Measurements from ENCODE around the gene KLK12. TPM values are rescaled to one million over a fixed set of nuclear protein-coding genes. Genes with fewer than 3 reads are reported as not detected.
A peak's percentile ranks its signal among the peaks of the same experiment; 100 is the strongest.

Gene KLK12
- total RNA-seq, 1 donor from 2014 or later: not detected

DNA sequence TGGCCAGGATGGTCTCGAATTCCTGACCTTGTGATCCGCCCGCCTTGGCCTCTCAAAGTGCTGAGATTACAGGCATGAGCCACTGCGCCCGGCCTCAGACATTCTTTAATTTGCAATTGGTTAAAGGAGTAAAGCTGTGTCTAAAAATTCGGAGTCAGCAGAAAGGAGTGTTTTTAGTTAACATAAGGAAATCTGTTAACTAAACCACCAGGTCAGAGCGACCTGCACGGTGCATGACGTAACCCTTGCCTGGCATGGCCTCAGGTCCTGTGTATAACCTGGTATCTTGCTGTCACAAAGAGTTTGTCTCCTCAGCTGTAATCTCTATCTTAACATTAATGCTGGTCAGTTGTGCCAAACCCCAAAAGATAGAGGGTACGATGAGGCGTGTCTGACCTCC is 9.5 kb upstream of the KLK12 start:
- DNase-seq: no peak

GRCh38 chr19:51043497-51043896 is 8.7 kb upstream of the KLK12 start:
- DNase-seq: no peak

DNA sequence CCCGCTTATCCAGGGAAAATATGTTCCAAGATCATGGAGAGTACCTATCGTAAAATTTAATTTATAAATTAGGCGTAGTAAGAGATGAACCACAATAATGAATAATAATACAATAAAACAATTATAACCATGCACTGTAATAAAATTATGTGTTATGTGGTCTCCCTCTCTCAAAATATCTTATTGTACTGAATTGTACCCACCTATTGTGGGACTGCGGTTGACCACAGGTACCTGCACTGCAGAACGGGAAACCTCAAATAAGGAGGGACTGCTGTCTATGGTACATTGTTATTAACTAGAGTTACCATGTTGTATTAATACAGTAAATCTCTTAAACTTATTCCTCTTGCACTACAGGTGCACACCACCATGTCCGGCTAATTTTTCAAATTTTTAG is 5.3 kb upstream of the KLK12 start:
- no peak for DNase-seq

- DNase-seq: no peak
Observed at GRCh38 chr19:51036519-51036918, 1.7 kb upstream of the KLK12 start.

- no peak for DNase-seq
Observed at GRCh38 chr19:51031880-51032225, 2.9 kb downstream of the KLK12 start.

DNA sequence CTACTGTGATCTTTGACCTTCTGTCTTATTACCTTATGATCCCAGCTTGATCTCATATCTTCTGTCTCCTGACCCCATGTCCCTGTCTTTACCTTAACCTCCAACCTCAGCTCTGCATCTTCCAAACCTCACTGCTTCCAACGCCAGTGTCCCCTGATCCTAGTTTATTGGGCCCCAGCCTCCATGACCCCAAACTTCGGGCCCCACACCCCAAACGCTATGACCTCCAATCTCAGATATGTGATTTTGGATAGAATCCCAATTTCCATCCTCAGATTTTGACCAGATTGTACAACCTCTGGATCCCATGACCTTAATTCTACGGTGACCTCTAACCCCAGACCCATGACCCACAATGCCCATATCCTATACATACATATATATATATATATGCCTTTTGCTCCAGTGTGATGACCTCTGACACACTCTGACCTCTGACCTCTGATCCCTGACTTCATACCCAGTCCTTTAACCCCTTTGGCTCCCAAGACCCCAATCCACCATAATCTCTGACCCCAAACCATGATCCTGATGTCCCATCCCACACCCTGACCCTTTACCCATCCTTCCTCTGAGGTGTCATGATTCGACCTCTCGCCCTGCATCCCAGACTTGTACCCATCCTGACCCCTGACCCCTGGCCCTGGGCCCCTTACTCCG is 3.5 kb downstream of the KLK12 start:
- no peak for DNase-seq

- no peak for DNase-seq
Observed at GRCh38 chr19:51030631-51031030, 4.2 kb downstream of the KLK12 start.

GRCh38 chr19:51029718-51030117 is 5.1 kb downstream of the KLK12 start:
- DNase-seq: no peak

DNA sequence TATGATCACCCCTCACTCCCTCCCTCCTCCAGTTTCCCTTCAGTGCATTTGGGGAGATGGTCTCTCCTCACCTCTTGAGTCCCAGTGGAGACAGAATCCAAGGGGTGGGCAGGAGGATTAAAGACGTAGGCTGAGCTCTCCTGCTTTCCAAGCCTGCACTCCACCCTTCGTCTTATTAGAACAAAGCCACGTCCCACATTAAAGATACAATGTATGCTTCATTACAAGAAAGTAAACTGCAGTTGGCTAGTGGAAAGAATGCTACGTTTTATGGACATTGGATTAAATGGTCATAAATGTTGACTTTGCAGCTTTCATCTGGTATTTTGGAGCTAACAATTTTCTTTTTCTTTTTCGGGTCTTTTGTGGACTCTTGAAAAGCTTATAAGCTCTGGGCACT is 6.9 kb downstream of the KLK12 start:
- DNase-seq: no peak

DNA sequence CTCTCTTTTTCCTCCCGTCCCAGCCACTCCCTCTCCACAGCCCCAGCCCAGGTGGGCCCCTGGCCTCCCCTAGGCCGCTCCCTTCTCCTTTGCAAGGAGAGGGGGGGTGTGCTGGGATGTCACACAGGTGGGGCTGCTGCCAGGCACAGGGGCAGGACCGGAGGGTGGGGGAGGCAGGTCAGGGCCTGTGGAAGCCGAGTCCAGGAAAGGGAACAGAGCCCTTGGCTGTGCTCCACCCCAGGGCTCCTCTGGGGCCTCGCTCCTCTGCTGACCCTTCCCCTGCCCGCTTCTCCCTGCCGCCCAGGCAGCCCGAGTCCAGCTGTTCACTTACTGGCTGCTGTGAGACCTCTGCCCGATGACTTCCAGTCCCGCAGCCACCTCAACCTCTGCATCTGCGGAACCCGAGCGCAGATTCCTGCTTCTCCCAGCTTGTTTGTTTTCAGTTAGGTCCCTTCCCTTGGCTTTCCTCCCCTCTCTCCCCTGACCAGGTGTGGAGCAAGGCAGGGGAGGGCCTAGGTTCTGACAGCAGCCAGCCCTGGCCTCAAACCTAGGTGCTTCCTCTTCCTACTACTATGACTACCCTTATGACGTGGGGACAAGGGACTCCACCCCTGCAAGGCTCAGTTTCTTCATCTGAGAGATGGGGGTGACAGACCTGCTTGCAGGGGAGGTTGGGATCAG is 7.5 kb downstream of the KLK12 start:
- no peak for DNase-seq

GRCh38 chr19:51026554-51026831 is 8.3 kb downstream of the KLK12 start, which contains the start of gene KLK11:
KLK11 (minus strand) TSS chr19:51026616; CDS start chr19:51025631, 985 bp downstream.
- DNase-seq: no peak

DNA sequence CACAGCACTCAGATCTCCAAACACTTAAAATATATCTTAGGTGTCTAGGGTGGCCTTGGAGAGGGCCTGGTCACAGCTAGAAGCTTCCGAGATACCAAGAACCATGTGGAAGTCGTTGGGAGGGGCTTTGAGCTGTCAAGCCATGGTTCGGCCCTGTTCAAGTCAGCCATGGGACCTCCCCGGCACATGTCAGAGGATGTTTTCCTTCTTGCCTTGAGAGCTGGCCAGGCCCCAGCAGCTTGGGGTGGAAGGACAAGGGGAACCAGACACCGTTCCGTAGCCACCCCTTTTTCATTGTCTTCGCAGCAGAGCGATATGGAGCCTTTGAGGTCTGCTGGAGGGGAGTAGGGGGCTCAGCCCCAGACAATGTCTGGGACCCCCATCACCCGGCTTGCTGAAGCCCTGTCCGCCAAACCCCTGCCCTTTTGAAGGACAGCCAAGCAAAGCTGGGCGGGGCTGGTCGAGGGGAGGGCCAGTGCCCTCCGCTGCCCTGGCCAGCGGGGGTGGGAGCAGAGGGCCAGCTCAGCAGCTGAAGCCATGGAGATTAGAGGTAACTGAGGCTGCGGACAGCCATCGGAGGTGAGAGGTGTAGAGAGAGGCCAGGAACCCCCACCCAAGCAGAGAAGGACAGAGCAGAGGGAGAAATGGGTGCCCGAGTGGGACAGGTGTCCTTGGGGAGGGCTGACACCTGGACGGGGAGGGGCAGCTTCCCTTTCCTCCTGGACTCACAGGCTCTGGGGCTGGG is 8.8 kb downstream of the KLK12 start:
- DNase-seq: no peak

DNA sequence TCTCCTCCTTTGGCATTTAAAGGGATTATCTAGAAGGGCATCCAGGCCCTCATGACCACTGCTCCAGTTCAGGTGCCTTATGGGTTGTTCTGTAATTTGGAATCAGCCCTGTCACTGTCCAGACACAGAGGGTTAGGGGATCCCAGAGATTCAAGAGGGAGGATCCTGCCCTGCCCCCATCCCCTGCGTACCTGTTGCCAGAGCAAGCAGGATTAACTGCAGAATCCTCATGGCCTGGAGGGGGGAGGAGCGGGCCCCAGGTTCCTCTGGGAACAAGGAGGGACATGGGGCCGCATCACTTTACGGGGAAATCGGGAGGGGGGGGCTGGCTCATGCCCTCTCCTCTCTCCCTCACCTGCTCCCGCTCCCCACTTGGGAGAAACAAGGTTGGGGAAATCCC is 9.4 kb downstream of the KLK12 start:
- DNase-seq: no peak

- DNase-seq: no peak
Observed at GRCh38 chr19:51024924-51025323, 9.9 kb downstream of the KLK12 start.

GRCh38 chr19:51023946-51024345 is 10.9 kb downstream of the KLK12 start:
- no peak for DNase-seq

- no peak for DNase-seq
Observed at GRCh38 chr19:51022526-51022925, 12.3 kb downstream of the KLK12 start.

DNA sequence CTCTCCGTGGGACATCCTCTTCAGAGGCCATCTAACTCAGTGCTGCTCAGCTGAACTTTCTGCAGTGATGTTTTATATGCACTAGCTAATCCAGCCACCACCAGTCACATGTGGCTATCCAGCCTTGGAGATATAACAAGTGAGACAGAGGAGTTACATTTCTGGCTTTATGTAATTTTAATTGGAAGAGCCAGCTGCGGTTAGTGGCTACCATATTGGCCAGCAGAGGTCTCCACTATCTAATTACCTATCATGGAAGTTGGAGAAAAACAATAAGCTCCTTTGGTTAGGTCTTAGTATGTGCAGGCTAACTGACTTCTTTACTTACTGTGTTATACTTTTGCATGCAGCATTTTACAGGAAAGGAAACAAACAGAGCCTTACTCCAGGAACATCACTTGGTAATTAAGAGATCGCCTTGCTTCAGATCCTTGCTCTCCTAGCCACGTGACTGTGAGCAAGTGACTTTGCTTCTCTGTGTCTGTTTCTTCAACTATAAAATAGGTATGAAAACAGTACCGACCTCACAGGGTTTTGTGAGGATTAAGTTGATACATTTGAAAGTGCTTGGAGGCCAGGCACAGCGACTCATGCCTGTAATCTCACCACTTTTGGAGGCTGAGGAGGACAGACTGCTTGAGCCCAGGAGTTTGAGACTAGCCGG is 13.7 kb downstream of the KLK12 start:
- DNase-seq: peak; percentile 68

DNA sequence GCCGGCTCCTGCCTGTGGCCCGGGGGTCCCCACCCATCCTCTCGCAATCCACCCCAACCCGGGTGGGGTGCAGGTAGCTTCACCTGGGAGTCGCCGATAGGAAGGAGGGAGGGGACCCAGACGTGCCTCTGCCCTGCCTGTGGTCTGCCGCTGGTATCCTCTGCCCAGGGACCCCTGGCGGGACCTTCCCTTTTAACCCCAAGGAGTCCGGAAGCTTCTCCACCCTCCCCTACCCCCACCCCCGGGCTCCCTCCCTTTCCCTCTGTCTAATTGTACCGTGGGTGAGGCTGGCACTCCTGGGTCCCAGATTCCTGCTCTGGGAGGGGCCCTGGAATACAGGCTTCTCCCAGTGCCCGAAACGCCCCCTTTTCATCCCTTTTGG is 15.3 kb downstream of the KLK12 start, which contains the start of gene KLK10:
TSS of gene KLK10 (minus strand) at position 166 of the 382 bp plus-strand sequence. CDS start 579 bp downstream, outside the sequence.
- DNase-seq: no peak

DNA sequence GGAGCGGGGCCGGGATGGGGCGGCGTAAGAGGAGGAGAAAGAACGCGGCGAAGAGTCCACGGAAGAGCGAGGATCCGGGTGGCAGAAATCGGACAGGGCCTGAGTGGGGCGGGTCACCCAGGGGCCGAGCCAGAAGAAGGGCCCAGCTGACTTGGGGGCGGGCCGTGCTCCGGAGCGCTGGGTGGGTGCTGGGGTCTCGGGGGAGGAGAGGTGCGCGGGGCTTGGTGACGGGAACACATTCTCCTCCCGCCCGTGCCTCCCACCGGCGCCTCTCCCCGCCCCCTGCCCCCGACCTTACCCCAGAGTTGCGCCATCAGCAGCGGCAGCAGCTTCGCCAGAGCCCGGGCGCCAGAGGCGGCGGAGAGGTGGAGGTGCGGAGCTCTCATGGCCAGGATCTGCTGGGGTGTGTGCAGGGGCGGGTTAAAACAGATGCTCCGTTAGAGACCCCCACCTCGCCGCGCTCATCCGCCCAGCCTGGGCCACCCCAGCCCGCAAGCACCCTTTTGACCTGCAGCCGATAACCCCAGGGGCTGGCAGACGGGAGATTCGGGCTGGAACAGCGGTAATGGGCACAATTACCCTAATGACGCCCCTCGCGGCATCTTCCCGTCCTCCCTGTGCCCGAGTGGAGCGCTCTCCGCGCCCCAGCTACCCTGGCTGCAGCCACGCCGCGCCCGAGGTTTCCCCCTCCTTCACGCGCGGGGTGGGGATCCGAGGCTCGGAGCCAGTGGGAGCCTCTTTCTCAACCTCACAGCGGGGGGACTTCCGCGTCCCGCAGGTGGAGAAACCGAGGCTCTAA is 15.9 kb downstream of the KLK12 start:
- no peak for DNase-seq

DNA sequence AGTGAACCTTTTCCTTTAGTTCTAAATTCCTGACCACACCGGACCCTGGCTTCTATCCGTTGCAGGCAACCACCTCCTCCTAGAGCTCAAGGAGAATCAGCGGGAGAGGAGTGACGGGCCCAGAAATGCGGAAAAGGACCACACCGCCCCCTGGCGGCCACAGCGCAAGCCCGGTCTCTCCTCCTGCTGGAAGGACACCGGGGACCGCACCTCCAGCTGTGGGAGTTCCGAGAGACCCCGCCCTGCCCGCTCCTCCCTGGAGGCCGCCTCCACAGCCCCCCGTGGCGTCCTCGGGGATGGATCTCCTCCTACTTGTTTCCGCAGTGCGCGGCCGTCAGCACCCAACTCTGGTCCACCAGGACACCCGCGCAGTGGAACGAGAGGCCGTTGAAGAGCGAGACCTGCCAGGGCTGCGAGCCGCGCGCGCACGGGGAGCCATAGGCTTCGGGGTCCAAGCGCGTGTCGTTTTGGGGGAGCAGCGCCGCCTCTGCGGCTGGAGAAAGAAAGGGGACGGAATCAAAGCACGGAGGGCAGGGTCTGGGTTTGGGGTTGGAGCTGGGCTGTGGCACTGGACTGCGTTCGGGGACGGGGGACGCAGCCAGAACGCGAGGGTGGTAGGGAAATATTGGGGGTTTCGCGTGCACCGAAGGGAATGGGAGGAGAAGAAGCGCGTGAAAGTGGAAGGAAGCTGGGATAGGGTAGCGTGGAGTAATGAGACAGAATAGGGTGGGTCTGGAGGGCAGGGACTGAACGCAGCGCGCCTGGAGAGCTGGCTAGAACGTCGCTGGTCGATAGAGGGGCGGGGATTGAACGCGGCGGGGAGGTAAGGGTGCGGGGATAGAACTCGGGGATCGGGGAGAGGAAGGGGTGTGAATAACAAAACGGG is 17.8 kb downstream of the KLK12 start:
- DNase-seq: peak; percentile 73

- DNase-seq: no peak
Observed at GRCh38 chr19:51015691-51016267, 19.0 kb downstream of the KLK12 start.
